Fibroblast of pulmonary artery (primary cell): Measurements from ENCODE around the gene PRSS35.

Experiments used
- DNase-seq: peaks from one replicate; pipeline ENCODE4 v3.0.0-alpha.2; 2010; ENCODE audit warnings: low read depth
- H3K4me3 ChIP-seq: replicated peaks from 2 replicates; pipeline ENCODE4 v1.5.1; 2011; ENCODE audit warnings: low read depth, mild to moderate bottlenecking, control low read depth, low read length, moderate library complexity
- TF ChIP-seq, protein P1 (sequence below): IDR thresholded peaks from 2 replicates; pipeline ENCODE4 v1.5.1; 2011; ENCODE audit warnings: mild to moderate bottlenecking, control low read depth, low read length, inconsistent platforms; ENCODE audit errors: missing control alignments

PRSS35 gene

DNA sequence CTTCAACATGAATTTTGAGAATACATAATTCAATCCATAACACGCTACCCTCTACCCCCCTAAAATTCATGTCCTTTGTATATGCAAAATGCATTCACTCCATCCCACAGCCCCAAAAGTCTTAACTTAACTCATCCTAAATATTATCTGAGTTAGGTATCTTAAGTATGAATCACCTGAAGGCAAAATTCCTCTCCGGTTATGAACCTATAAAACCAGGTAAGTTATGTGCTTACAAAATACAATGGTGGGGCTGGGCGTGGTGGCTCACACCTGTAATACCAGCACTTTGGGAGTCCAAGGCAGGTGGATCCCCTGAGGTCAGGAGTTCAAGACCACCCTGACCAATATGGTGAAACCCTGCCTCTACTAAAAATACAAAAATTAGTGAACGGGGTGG lies 23.5 kb upstream of the PRSS35 start:
- no peak for DNase-seq
- TF ChIP-seq, protein P1, sequence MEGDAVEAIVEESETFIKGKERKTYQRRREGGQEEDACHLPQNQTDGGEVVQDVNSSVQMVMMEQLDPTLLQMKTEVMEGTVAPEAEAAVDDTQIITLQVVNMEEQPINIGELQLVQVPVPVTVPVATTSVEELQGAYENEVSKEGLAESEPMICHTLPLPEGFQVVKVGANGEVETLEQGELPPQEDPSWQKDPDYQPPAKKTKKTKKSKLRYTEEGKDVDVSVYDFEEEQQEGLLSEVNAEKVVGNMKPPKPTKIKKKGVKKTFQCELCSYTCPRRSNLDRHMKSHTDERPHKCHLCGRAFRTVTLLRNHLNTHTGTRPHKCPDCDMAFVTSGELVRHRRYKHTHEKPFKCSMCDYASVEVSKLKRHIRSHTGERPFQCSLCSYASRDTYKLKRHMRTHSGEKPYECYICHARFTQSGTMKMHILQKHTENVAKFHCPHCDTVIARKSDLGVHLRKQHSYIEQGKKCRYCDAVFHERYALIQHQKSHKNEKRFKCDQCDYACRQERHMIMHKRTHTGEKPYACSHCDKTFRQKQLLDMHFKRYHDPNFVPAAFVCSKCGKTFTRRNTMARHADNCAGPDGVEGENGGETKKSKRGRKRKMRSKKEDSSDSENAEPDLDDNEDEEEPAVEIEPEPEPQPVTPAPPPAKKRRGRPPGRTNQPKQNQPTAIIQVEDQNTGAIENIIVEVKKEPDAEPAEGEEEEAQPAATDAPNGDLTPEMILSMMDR, result no peak
- H3K4me3 ChIP-seq, result no peak overlapping the region

DNA sequence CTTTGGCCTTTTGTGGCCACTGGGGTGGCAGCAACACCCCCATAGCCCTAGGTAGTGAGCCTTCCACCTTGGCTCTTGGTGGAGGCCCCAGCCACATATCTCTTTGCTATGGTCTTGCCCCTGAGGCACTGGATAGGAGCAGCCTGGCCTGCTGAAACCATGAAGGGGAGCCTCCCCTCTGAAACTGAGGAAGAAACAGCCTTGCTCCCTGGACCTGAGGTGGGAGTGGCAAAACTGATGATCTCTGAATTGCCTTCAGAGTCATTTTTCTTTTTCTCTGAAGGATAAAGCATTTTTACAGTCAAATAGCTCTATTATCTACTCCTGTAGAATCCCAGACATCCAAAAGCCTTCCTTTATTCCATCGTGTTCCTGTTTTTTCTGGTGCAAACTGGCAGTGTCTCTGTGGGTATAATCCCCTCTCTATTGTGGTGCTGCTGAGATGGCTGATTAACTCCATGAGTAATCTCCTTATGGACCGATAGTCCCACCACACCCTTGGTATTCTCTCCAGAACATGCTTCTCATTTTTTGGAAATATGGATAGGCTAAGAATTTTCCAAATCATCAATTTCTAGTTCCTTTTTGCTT lies 22.0 kb upstream of the PRSS35 start:
- DNase-seq, result no peak
- TF ChIP-seq, protein P1, result no peak
- H3K4me3 ChIP-seq, result no peak overlapping the region

DNA sequence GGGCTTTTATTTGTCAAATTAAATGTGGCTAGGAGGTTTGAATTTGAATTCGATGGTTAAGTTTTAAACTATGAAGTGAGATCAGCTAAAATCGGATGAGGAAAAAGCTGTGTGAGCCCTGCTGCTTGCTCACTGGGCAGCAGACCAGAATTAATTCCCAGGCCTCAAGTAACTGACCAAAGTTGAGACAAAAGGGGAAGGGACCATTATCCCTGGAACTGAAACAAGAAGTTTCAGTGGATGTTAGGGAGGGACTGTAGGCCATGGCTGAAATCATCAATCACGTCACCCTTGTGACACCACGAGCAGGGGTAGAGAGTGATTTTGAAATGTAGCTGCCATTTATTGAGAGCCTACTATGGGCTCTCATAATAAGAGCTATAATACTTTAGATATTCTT lies 7.0 kb upstream of the PRSS35 start:
- H3K4me3 ChIP-seq, result no peak overlapping the region
- TF ChIP-seq, protein P1, result no peak
- DNase-seq, result no peak

DNA sequence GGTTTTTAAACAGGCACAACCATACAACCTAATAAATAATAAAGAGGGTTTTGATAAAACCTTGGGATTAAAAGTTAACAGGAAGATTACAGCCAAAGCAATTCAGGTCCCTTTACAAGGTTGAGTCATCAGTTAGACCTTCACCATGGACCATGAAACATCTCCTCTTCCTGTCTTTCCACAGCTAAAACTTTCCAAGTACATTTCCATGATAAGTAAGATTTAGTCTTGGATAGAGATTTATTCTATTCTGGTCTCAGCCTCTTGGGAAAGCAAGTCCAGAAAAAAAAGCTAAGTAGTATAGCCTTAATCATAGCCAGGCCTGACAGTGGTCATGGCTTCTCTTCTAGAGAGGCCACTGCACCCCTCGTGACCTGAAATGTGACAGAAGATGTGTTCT lies 2.9 kb upstream of the PRSS35 start:
- TF ChIP-seq, protein P1, result no peak
- no peak overlapping the region for H3K4me3 ChIP-seq
- DNase-seq, result peak; percentile 41

DNA sequence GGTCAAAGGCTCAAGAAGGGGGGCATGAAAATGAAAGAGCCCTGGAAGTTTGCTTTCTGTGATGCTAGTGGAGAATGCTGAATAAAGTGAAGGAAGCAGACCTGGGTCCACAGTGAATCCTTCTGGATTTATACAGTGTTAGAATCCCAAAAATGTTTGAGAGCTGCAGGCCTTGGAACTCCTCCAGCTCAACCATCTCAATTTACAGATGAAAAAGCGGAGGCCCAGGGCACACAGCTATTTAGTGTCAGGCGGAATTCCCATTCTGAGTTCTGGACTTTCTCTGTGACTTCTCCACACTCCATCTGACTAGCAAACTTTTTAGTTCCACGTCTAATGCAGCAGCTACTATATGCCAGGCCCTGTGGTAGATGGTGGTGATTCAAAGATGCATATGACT lies 1.5 kb upstream of the PRSS35 start:
- H3K4me3 ChIP-seq, result no peak overlapping the region
- DNase-seq, result no peak
- TF ChIP-seq, protein P1, result no peak

DNA sequence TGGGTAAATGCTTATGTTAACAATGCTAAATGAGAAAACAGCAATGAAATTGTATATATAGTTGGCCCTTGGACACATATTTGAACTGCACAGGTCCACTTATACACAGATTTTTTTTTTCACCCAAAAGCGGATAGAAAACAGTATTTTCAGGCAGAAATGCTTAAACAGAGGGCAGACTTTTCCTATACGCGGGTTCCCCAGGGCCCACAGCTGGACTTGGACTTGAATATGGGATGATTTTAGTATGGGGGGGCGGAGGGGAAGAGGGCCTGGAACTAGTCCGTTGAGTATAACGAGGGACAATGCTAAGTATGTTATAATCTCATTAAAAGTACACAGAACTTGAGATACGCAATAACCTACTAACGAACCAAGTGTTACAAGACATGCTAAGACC lies 1.1 kb upstream of the PRSS35 start:
- TF ChIP-seq, protein P1, result no peak
- H3K4me3 ChIP-seq, result no peak overlapping the region
- no peak for DNase-seq

DNA sequence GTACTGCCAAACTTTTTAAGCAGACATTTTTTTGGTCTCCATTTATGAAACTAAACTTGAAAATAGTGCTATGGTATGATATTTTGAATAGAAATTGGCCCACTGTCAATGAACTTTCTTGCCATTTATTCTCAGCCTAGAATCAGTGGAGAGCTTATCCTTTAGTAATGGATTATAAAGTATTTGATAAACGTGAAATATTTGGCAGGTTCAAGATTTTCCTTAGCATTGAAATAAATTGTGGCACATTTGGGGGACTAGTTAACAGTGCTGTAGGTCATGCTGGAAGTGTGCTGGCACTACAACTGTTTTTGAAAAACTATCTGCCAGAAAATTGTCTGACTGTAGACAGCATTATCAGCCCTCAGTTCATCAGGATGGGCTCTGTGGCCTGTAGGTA lies 2.1 kb downstream of the PRSS35 start:
- TF ChIP-seq, protein P1, result no peak
- H3K4me3 ChIP-seq, result no peak overlapping the region
- no peak for DNase-seq
